ENCODE measurements around the gene NADSYN1.

The NADSYN1 gene

DNA sequence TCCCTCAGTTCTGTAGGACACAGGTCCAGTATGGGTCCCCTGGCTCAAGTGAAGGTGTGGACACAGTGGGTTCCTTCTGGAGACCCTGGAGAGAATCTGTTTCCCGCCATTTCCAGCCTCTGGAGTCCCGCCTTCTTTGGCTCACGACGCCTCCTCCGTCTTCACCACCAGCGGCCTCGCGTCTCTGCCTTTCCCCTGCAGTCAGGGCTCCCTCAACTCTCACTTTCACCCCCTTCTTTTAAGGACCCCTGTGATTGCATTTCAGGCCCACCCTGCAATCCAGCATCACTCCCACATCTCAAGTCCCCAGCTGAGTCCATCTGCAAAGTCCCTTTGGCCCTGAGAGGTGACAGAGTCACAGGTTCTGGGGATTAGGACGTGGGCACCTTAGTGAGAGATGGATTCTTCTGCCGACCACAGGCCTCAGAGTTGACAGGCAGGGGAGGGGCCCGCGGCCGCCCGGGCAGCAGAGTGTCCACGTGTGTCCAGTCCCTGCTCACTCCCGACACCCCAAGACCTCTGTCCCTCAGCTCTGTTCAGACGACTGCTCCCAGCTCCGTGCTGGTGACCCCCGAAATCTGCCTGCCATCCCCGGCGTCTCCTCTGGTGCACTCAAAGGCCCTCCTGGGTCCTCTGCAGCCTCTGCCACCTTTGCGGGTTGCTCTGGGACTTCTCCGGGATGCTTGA lies 37.2 kb downstream of the NADSYN1 start:
- no peak for DNase-seq (ENCODE audit: low read depth in 2 of 3, low spot score in 2 of 3)

DNA sequence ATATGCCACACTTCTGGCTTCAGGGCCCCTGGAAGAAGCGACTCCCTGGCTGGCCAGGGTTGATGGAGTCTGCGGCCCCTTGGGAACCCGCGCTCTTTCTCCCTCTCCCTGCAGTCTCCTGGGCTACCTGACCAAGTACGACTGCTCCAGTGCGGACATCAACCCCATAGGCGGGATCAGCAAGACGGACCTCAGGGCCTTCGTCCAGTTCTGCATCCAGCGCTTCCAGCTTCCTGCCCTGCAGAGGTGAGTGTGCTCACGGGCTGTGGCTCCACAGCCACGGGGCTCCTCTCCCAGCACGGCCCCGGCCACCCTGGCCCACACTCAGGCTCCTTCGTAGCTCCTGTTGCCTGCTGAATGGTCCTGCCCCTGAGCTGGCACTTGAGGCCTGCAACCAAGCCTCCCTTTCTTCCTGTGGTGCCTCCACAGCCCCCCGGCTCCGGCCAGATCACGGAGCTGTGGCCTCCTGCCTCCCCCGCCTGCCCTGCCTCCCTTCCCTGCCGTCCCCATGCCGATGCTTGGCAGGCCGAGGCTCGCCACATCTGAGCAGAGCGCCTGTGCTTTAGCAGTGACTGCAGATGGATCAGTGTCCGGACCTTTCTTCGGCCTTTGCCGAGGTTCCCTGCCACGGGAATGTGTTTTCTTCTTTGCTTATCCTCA lies 37.9 kb downstream of the NADSYN1 start:
- DNase-seq (ENCODE audit: low read depth in 2 of 3, low spot score in 2 of 3): no peak

DNA sequence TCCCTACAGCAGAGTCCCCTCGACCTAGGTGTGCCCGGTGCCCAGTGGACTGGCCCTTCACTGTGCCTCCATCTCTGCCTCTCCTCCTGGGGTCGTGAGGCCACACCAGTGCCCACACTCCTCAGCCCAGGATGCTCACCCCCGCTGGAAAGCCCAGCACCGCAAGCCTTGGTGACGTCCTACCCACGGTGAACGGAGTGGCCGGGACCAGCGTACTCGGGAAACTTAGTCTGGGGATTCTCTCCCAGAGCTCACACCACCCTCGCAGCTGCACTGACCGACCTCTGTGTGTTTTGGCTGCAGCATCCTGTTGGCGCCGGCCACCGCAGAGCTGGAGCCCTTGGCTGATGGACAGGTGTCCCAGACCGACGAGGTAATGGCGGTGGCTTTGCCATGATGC lies 38.5 kb downstream of the NADSYN1 start:
- no peak for DNase-seq (ENCODE audit: low read depth in 2 of 3, low spot score in 2 of 3)

DNA sequence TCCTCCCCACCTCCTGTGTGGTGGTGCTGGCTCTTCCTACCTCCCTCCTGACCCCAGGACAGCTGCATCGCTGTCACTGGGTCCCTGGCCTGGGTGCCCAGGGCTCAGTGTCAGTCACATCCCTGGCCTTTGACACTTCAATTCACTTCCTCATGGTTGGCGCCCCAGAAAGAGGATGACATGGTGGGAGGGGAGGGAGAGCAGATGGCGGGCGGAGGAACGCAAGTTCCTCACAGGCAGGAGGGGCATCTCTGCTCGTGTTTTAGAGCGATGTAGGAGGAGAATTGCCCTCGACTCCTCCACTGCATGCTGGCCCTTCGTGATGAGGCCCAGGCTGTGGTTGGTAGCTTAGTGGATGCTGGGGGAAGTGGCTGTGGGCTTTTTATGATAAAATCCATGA lies 38.9 kb downstream of the NADSYN1 start:
- DNase-seq (ENCODE audit: low read depth in 2 of 3, low spot score in 2 of 3): no peak

DNA sequence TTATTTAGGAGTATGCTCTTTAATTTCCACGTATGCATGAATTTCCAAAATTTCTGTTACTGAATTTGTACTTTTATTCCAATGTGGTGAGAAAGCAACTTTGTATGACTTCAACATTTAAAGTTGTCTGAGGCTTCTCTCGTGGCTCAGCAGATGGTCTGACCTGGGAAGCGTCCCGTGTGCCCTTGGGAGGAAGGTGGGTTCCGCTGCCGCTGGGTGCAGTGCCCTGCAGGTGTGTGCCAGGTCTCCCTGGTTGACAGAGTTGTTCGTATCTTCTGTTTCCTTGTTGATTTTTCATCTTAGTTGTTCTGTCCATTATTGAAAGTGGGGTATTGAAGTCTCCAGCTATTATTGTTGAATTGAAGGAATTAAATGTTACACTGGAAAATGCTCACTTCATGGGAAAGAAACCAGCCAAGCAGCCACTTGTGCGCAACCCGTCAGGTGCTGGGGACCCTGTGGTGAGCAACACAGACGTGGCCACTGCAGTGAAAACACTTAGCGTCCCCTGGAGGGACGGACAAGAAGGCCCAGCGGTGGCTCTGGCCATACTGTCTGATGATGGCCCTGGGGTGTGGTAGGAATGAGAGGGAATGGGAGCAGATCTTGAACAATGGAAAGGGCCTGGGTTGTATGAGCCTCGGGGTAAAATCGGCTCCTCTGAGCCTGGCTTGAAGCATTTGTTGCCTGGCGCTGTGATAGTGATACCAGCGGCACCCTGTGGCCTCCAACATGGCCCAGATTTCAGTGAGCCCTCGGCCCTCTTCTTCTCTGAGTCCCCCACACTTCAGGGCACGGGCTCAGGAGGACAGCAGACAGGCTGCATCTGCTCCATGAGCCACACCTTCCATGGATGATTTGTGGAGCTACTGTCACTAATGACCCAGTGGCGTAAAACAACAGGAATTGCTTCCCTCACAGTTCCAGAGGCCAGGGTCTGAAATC lies 42.6 kb downstream of the NADSYN1 start:
- no peak for DNase-seq (ENCODE audit: low read depth in 2 of 3, low spot score in 2 of 3)

DNA sequence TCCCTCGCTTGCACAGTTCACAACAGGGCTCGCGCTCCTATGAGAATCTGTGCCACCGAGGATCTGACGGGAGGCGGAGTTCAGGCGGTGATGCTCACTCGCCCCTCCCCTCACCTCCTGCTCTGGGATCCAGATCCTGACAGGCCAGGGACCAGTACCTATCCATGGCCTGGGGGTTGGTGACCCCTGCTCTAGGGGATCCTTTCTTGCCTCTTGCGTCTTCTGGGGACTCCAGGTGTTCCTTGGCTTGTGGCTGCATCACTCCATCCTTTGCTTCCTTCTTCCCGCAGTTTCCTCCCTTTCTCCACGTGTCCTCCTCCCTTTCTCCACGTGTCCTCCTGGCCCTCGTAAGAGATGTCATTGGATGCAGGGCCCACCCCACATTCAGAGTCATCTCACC lies 43.4 kb downstream of the NADSYN1 start:
- no peak for DNase-seq (ENCODE audit: low read depth in 2 of 3, low spot score in 2 of 3)

DNA sequence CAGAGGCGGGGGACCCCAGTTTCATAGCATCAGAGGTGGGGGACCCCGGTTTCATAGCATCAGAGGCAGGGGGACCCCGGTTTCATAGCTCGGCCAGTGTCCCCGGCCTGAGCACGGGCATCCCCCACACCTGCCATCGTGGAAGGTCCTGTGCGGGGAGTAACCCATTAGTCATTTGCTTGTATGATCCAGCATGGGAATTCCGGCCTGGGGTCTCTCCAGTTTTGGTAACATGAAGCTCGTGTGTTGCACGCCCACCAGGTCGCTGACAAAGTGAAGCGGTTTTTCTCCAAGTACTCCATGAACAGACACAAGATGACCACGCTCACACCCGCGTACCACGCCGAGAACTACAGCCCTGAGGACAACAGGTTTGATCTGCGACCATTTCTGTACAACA lies 45.1 kb downstream of the NADSYN1 start:
- DNase-seq (ENCODE audit: low read depth in 2 of 3, low spot score in 2 of 3): no peak

DNA sequence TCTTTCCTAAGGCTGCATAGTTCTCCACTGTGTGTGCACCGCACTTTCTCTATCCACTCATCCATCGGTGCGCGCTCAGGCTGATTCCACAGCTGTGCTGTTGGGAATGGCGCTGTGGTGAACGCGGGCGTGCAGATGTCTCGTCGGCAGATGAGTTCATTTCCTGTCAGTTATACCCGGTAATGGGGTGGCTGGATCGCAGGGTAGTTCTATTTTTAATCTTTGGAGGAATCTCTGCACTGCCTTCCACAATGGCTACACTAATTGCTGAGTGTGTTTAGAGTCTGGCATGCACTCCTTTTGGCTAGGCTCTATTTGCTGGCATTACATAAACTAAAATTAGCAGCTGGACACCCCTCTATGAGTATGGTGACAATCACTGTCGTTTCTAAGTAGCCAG lies 46.1 kb downstream of the NADSYN1 start:
- no peak for DNase-seq (ENCODE audit: low read depth in 2 of 3, low spot score in 2 of 3)

DNA sequence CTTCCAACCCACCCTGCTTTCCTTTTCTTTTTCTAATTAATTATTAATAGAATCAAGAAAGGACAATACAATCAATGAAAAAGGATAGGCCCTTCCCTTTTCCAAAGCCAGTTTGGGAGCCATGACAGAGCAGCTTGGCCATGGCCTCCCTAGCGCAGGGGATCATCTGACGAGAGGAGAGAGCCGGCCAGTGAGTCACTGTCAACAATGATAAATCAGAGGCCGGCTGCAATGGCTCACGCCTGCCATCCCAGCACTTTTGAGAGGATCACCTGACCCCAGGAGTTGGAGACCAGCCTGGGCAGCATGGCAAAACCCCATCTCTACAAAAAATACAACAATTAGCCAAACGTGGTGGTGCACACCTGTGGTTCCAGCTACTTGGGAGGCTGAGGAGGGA lies 46.5 kb downstream of the NADSYN1 start:
- DNase-seq (ENCODE audit: low read depth in 2 of 3, low spot score in 2 of 3): no peak

DNA sequence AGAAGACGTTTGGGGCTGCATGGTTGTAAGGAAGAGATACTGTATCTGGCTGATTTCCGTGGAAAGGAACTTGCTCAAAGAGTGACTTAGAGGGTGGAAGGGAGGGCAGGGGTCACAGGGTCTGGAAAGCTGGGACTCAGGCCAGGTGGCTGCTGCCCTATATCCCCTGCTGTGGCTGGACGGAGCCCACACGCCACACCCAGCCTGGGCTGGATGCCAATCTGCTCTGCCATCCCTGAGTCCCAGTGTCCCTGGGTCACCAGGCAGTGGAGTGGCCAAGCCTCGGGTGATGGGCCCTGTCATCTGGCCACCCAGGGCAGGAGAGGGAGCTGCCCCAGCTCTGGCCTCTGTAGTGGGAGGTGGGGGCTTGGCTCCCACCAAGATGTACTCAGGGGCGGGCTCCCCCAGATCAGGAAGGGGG lies 47.6 kb downstream of the NADSYN1 start:
- DNase-seq (ENCODE audit: low read depth in 2 of 3, low spot score in 2 of 3): no peak

DNA sequence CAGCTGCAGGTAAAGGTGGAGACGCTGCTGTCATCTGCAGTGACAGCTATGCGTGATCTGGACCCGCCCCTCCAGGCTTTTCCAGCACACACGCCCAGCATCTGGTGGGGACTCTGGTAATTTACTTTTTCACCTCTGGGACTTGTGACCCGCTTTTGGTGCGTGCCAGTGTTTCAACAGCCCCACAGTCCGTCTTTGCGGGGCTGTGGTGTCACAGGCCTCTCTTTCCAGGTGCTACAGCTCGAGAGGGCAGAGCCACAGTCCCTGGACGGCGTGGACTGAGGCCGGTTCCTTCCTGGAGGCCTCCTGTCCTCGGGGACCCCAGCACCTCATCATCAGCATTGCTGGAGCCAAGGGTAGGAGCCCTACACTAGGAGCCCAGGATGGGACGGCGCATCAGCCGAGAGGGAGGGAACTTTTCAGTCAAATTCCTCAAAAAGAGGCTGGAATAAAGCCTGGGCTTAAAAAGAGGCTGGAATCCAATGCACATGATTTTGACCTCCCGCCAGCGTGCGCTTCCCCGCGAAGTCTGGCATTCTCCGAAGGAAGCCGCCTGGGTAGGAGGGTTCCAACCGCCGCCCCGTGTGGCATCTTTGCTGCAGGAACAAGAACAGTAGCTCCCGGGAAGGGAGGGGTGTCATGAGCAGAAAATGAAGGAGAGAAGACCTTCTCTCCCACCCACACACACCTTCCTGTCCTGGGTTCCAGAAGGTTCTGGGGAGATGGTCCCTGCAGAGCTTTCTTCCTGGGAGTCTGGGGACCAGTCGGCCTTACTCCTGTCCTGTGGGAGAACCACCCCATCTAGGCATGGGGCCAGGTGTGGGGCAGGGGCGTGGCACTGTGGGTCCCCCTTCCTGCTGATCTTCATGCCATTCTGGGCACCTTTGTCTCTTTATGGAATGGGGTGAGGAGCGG lies 48.3 kb downstream of the NADSYN1 start:
- no peak for DNase-seq (ENCODE audit: low read depth in 2 of 3, low spot score in 2 of 3)

DNA sequence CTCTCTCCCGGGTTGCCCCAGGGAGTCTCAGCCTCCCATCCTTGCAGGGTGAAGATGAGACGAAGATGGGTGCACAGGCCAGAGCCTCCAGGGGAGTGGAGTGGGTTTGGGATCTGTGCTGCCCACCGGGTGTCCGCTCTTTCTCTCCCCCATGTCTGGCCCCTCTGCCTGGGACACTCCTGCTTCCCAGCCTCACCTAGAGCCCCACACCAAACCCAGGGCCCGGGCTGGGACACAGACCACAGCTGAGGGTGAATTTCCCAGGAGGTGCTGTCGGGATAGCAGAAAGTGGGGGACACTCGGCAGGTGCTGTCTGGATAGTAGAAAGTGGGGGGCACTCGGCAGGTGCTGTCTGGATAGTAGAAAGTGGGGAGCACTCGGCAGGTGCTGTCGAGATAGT lies 49.0 kb downstream of the NADSYN1 start:
- no peak for DNase-seq (ENCODE audit: low read depth in 2 of 3, low spot score in 2 of 3)

DNA sequence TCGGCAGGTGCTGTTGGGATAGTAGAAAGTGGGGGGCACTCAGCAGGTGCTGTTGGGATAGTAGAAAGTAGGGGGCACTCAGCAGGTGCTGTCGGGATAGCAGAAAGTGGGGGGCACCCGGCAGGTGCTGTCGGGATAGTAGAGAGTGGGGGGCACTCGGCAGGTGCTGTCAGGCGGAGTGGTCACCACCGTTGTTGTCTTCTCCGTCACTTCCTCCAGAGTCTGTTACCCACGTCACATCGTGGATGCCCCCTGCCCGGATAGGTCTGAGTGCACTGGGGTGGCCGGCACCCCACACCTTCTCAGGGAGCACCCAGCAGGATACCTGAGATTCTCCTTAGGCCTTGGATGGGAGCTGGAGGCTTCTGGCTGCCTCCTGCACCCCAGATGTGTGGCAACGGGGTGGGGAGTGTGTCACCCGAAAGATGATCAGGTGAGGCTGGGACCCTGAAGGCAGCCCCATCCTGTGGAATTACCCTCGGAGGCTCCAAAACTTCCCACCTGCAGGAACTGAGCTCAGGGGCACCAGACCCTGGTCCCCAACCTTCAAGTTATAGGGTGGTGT lies 50.0 kb downstream of the NADSYN1 start:
- no peak for DNase-seq (ENCODE audit: low read depth in 2 of 3, low spot score in 2 of 3)

DNA sequence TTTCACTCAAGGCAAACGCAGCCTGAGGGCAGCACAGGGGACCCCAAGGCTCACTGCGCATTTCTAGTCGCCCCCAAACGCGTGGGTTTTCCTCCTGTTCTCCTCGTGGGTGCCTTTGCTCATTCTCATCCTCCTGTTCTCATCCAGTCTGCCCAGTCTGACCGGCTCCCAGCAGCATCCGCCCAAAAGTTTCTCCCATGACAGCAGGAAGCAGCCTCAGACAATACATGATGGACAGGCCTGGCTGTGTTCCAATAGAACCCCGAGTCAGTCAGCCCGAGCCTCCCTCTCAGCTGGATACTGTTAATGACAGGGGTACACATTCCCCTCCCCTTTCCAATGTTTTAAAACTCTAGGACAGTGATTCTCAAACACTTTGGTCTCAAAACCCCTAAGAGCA lies 51.5 kb downstream of the NADSYN1 start:
- no peak for DNase-seq (ENCODE audit: low read depth in 2 of 3, low spot score in 2 of 3)

DNA sequence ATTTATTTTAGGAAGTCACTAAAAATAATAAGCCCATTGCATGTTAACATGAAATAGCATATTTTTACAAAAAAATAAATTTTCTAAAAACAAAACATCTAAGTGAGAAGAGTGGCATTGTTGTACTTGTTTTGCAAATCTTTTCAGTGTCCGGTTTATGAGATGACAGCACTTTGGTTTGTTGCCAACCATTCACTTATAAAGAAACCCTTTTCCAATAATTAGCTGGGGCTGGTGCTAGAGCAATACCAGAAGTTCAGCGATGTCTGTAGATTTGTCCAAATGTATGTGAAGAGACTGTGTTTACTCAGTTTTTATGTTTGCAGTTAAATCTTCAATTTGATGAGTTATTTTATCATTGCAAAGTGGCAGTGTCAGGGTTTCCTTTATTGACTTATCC lies 52.0 kb downstream of the NADSYN1 start:
- DNase-seq (ENCODE audit: low read depth in 2 of 3, low spot score in 2 of 3): no peak

DNA sequence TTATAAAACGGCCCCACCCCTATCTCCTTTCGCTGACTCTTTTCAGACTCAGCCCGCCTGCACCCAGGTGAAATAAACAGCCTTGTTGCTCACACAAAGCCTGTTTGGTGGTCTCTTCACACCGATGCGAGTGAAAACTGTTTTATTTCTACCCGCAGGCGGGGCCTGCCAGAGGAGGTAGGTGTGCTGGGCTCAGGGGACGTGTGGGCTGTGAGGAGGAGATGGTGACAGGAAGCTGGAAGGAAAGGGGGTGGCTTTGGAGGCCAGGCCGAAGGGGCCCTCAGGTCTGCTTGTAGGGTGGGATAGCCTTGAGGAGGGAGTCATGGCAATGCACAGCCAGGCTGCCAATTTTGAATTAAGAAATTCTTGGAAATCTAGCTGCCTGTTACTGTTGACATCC lies 52.8 kb downstream of the NADSYN1 start:
- DNase-seq (ENCODE audit: low read depth in 2 of 3, low spot score in 2 of 3): no peak

DNA sequence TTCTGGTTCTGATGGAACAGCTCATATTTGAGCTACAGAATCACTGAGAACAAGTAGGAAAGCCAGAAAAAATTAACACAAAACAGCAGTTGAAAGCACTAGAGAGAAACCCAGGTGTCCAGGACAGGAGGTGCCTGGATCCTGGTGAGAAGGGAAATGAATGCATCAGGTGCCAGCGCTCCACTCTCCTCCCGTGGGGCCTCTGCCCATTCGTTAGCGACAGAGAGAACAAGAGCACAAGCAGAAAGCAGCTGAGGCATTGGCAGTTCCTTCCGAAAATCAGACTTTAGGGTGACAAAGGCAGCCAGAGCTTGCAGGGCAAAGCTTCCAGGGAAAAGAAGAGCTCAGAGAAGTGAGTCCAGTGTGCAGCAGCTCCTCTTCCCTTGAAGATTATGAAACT lies 54.1 kb downstream of the NADSYN1 start:
- no peak for DNase-seq (ENCODE audit: low read depth in 2 of 3, low spot score in 2 of 3)

DNA sequence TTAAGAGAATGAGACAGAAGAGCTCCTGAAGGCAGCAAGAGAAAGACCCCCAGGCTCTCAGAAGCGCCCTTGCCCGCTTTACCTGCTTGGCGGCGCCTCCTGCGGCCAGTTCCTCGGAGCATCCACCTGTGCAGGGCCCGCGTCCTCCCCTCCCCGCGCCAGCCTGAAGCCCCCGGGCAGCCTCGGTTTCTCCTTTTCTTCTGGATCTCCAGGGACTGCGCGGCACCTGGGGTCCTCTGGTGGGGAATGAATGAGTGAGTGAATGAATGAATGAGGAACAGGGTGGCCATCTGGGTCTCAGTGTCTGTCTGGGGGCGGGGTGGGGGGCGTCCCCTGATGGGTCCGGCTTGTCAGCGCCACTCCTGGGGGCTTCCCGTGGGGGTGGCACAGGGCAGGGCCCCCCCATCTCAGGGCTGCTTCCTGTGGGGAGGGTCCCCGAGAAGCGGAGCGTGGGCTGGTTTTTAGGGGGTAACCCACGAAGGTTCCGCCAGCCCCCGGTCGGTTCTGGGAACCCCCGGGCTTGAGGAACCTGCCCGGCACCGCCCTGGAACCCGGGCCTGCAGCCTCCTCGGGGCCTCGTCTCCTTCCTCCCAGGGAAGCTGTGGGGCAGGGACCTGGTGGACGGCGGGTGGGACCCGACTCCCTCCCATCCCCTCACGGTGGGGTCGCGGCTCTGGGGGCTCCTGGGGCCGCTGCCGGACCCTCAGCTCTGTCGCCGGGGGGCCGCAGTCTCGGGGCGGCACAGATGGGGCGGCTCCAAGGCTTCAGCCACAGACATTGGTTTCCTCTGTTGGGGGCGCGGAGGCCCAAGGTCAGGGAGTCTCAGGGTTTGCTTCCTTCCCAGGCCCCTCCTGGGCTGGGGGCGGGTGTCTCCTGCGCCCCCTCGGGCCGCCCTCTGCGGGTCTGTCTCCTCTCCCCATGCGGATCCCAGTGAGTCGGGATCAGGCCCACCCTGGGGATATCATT lies 65.8 kb downstream of the NADSYN1 start:
- no peak for DNase-seq (ENCODE audit: low read depth in 2 of 3, low spot score in 2 of 3)

DNA sequence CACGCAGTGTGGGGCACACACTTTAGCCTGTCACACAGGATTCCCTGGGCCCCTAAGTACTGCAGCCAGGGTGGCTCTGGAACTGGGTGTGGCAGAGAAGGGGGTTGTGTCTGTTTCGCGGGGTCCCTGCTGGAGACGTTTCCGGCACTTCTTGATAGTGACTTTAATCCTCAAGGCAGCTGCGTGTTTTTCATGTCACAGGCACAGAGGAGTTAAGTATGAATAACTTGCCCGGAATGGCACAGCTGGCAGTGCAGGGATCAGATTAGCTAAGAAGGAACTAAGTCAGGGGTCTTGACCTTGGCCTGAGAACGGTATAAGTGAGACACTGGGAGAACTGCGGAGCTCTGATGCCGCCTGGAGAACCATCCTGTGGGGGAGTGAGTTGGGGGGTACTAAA lies 66.5 kb downstream of the NADSYN1 start:
- DNase-seq (ENCODE audit: low read depth in 2 of 3, low spot score in 2 of 3): no peak
